ENCODE results near the gene NEXMIF. TPM values are rescaled to one million over a fixed set of nuclear protein-coding genes. Genes with fewer than 3 reads are reported as not detected.

Gene NEXMIF
- total and polyA plus RNA-seq, 2 of the 8 experiments (the other 6 are each of a cell fraction or from before 2014, with no cell fraction given) = 0.18 to 0.73 TPM

GRCh38 chrX:74902806-74903205, 22.4 kb downstream of the NEXMIF start (continued):
- TF ChIP-seq ASH2L (IDR thresholded peaks at IDR 0.05; ENCODE audit: low read length) = no peak
- no peak for TF ChIP-seq MAX (IDR thresholded peaks at IDR 0.05)
- no peak for TF ChIP-seq CHD7 (IDR thresholded peaks at IDR 0.05; ENCODE audit: insufficient replicate concordance, low read length)
- TF ChIP-seq POLR2AphosphoS5 (IDR thresholded peaks at IDR 0.05; ENCODE audit: low read depth, low read length) = no peak
- no peak for TF ChIP-seq SP4 (IDR thresholded peaks at IDR 0.05; ENCODE audit: low read length)
